Middle frontal gyrus (tissue), 1 donor: ENCODE data around the gene CYSRT1.
A peak's percentile ranks its signal among the peaks of the same experiment; 100 is the strongest.

Experiments
- DNase-seq: peaks from one replicate; pipeline ENCODE4 v3.0.0-alpha.2; 2015; ENCODE audit warnings: low spot score; ENCODE audit errors: extremely low spot score

The CYSRT1 gene

GRCh38 chr9:137226338-137227053 lies 1.5 kb downstream of the CYSRT1 start:
- no peak for DNase-seq

GRCh38 chr9:137227054-137227852 lies 2.3 kb downstream of the CYSRT1 start, which contains the start of gene RNF224:
RNF224 (plus strand) TSS chr9:137227502; CDS start chr9:137228336, 834 bp downstream.
- peak; percentile 20 for DNase-seq

- DNase-seq = no peak
These were observed 3.0 kb downstream of the CYSRT1 start for GRCh38 chr9:137227853-137228505.

- DNase-seq = no peak
These were observed 3.6 kb downstream of the CYSRT1 start for GRCh38 chr9:137228506-137228967.

- DNase-seq = no peak
These were observed 4.3 kb downstream of the CYSRT1 start for GRCh38 chr9:137228968-137229896.

- no peak for DNase-seq
These were observed 5.1 kb downstream of the CYSRT1 start for GRCh38 chr9:137229903-137230704.

- DNase-seq = no peak
These were observed 5.9 kb downstream of the CYSRT1 start, which contains the start of gene SLC34A3 for GRCh38 chr9:137230705-137231371. SLC34A3 (plus strand) TSS chr9:137230901; CDS start chr9:137231703, 802 bp downstream.

- no peak for DNase-seq
These were observed 6.5 kb downstream of the CYSRT1 start for GRCh38 chr9:137231372-137232039.

- no peak for DNase-seq
These were observed 7.1 kb downstream of the CYSRT1 start for GRCh38 chr9:137232101-137232500.

GRCh38 chr9:137232510-137232909 lies 7.5 kb downstream of the CYSRT1 start:
- no peak for DNase-seq

GRCh38 chr9:137233143-137233980 lies 8.4 kb downstream of the CYSRT1 start:
- DNase-seq = no peak

- DNase-seq = no peak
These were observed 9.2 kb downstream of the CYSRT1 start for GRCh38 chr9:137234055-137234697.

GRCh38 chr9:137234758-137235423 lies 9.9 kb downstream of the CYSRT1 start:
- DNase-seq = no peak

GRCh38 chr9:137235424-137236237 lies 10.7 kb downstream of the CYSRT1 start:
- DNase-seq = no peak

- peak; percentile 66 for DNase-seq
These were observed 11.4 kb downstream of the CYSRT1 start for GRCh38 chr9:137236238-137236935.
